ENCODE data around the gene LIF. TPM values are rescaled to one million over a fixed set of nuclear protein-coding genes. Genes with fewer than 3 reads are reported as not detected.
"Not testable (repeated sequence)": the region's sequence is repeated elsewhere in the genome, so short reads cannot be mapped to it uniquely, and the experiment has no call there.

The LIF gene
- total RNA-seq, 2 experiments from 2014 or later = 508 to 564 TPM

DNA sequence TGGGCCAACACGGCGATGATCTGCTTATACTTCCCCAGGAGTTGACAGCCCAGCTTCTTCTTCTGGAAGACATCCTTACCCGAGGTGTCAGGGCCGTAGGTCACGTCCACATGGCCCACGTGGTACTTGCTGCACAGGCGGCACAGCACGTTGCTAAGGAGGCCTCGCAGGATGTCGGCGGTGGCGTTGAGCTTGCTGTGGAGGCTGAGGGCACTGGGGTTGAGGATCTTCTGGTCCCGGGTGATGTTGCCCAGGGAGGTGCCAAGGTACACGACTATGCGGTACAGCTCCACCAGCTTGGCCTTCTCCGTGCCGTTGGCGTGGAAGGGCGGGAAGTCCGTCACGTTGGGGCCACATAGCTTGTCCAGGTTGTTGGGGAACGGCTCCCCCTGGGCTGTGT is 2.9 kb downstream of the LIF start:
- no peaks in the 10 kb centered on the region for H3K9me3 Mint-ChIP-seq
- peak overlapping the region; percentile 100 for H3K4me3 Mint-ChIP-seq
- ATAC-seq (ENCODE audit: low read depth) (no peak), DNase-seq (peak; percentile 53)
- H3K36me3 Mint-ChIP-seq = peaks cover 70% of the 10 kb centered on the region
- peak overlapping the region; percentile 99 for H3K27ac Mint-ChIP-seq
- POLR2A ChIA-PET = interaction anchor here (0.8 to 12.9 kb wide), 14 partner anchors 10 to 142 kb away, joined by 3 to 247 read pairs (median 60); partner anchors contain the start of gene OSM
- H3K27me3 Mint-ChIP-seq = no peaks in the 10 kb centered on the region
- H3K4me1 Mint-ChIP-seq = peaks cover 65% of the 10 kb centered on the region

DNA sequence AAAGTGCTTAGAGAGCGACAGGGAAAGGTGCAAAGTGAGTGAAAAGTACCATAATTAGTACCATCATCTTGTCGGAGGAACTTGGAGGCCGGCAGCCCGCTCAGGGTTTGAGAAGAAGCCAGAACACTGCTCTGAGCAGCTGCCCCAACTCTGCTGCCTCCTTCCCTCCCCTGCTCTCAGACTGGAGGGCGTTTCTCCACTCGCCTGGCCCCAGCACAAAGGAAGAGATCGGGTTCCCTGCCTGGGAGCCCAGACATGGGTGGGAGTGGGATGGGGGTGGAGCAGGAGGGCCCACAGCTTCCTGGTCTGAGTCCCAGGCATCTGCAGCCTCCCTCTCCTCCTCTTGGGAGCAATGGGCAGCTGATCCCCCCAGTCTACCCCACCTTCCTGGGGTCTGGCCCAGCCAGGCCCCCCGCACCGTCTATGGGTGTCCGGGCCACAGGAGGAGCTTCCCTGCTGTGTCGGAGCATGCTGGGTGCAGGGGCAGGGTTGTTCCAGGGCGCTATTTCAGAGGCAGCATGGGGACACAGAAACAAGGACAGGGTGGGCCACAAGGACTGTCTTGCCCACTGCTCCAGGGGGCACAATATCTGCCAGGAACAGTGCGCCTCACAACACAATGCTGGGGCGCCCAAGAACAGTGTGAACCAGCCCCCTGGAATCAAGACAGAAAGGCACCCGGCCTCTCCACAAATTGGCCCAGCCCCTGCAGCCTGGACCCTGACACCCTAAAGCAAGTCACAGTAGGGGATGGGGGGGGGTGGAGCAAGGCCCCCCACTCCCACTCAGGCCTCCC is 4.8 kb downstream of the LIF start:
- Mint-ChIP-seq H3K27ac (peak overlapping the region; percentile 99), H3K4me1 (peaks cover 61% of the 10 kb centered on the region), H3K9me3 (no peaks in the 10 kb centered on the region), H3K4me3 (peak overlapping the region; percentile 100), H3K27me3 (no peaks in the 10 kb centered on the region), H3K36me3 (peaks cover 72% of the 10 kb centered on the region)
- no peak for ATAC-seq (ENCODE audit: low read depth)
- no peak for DNase-seq
- POLR2A ChIA-PET = interaction anchor here (0.7 to 12.9 kb wide), 19 partner anchors 9 to 140 kb away, joined by 3 to 247 read pairs (median 9); partner anchors contain the start of gene OSM

DNA sequence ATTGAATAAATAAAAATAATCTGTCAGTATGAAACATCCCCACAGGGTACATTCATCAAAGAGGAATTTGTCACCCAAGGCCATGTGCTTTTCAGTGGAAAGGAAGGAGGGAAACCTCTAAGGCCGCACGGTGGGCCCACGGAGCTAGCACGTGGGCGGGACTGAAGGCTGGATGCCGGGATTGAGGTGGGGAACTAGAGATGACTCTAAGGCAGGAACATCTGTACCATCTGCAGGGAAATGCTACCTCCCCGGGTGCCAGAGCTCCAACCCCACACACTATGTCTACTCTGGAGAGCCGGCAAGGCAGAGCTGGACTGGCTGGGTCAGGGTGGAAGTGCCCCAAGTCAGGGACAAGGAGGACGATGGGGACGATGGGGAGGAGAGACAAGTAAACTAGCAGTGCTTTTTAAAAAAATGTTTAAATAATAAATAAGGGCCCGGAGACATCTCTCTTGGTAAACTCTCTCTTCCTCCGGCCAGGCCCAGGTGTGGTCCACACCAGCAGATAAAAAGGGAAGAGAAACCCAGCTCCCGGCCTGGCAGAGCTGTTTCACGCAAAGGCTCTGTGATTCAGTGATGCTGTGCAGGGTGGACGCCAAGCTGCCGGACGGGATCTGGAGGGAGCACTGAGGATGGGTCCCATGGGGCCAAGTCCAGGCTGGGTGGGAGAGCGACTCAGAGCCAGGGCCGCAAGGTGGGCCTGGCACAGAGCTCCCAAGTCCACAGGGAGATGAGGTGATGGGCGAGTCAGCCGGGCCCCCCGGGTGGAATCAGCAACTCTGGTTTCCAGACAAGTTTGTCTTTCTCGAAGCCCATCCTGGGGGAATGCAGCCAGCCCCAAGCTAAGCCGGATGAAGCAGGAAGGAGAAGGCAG is 5.8 kb downstream of the LIF start:
- no peaks in the 10 kb centered on the region for H3K9me3 Mint-ChIP-seq
- peaks cover 67% of the 10 kb centered on the region for H3K36me3 Mint-ChIP-seq
- ATAC-seq (ENCODE audit: low read depth) = no peak
- no peak for DNase-seq
- peak overlapping the region; percentile 100 for H3K4me3 Mint-ChIP-seq
- peaks cover 71% of the 10 kb centered on the region for H3K4me1 Mint-ChIP-seq
- POLR2A ChIA-PET = interaction anchor here (0.7 to 12.9 kb wide), 21 partner anchors 9 to 357 kb away, joined by 3 to 247 read pairs (median 9); partner anchors contain the start of genes MTMR3 and OSM
- no peaks in the 10 kb centered on the region for H3K27me3 Mint-ChIP-seq
- H3K27ac Mint-ChIP-seq = peak overlapping the region; percentile 99

DNA sequence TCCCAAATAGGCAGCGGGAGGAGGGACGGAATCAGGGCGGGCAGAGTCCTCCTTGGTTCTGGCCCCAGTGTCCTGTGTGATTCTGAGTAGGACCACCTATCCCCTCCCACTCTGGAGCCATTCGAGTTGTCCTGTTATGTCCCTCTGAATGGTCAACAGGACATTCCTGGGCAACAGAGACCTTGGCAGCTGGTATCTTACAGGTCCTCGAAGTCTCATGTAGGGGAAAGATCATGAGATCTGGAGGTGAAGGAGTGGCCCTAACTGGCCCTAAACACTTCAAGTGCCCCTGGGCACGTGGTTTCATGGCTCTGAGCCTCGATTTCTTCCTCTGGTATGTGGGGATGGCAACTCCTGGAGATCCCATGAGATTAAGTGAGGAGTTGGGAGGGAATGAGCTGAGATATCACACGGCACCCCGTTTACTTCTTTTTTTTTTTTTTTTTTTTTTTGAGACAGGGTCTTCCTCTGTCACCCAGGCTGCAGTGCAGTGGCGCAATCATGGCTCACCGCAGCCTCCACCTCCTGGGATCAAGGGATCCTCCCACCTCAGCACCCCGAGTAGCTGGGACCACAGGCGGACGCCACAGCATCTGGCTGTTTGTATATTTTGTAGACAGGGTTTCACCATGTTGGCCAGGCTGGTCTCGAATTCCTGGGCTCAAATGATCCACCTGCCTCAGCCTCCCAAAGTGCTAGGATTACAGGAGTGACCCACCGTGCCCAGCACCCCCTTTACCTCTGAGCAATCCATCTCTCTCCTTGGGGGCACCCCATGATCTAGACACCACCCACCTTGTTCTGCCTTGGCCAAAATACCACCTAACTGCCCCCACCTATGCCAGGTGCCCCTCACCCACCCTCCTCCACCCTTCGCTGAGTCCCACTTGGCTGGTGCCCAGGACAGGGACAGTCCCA is 6.8 kb downstream of the LIF start:
- Mint-ChIP-seq H3K4me1 (peaks cover 75% of the 10 kb centered on the region), H3K27ac (peak overlapping the region; percentile 81), H3K4me3 (peak overlapping the region; percentile 63), H3K27me3 (no peaks in the 10 kb centered on the region), H3K9me3 (no peaks in the 10 kb centered on the region), H3K36me3 (peaks cover 57% of the 10 kb centered on the region)
- DNase-seq (peak; percentile 48), ATAC-seq (ENCODE audit: low read depth) (peak; percentile 10)
- POLR2A ChIA-PET = interaction anchor here (0.7 to 12.9 kb wide), 26 partner anchors 8 to 356 kb away, joined by 3 to 247 read pairs (median 8); partner anchors contain the start of genes MTMR3 and OSM

DNA sequence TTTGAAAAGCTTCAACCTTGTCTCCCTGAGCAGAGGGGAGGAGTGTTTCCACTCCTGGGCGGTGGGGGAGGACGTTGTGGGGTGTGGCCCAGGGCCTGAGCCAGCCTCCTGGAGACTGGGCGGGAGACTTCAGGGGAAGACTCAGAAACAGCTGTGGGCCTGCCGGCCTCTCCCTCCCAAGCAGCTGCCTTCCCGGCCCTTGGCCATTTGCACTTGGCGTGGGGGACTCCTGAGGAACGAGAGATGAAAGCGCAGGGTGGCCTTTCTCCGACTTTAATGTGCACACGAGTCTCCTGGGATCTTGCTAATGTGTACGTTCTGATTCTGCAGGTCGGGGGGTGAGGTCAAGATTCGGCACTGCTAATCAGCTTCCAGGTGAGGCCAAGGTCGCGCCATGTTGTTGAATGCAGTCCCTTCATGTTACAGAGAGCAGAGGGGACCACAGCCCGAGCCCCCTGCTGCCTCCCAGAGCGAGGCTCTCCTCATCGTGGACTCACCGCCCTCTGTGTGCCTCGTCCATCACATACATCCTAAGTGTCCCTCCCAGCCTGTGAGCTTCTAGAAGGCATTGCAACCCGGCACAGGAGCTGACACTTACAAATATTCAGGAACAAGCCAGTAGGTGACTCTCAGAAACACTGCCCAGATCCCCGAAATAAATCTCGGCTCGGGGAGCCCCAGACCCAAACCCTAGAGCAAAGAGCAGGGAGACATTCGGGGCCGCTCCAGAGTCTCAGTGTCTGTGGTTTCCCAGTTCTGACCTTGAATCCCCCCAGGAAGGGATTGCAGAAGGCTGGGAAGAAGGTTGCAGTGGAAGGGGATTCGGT is 7.7 kb downstream of the LIF start:
- DNase-seq (peak; percentile 67), ATAC-seq (ENCODE audit: low read depth) (peak; percentile 38)
- POLR2A ChIA-PET = interaction anchor here (0.6 to 12.9 kb wide), 29 partner anchors 7 to 356 kb away, joined by 3 to 247 read pairs (median 6); partner anchors contain the start of genes LIF, MTMR3 and OSM
- peaks cover 69% of the 10 kb centered on the region for H3K4me1 Mint-ChIP-seq
- no peaks in the 10 kb centered on the region for H3K9me3 Mint-ChIP-seq
- no peaks in the 10 kb centered on the region for H3K27me3 Mint-ChIP-seq
- H3K4me3 Mint-ChIP-seq = peak overlapping the region; percentile 34
- H3K36me3 Mint-ChIP-seq = peaks cover 48% of the 10 kb centered on the region
- H3K27ac Mint-ChIP-seq = peak overlapping the region; percentile 81

DNA sequence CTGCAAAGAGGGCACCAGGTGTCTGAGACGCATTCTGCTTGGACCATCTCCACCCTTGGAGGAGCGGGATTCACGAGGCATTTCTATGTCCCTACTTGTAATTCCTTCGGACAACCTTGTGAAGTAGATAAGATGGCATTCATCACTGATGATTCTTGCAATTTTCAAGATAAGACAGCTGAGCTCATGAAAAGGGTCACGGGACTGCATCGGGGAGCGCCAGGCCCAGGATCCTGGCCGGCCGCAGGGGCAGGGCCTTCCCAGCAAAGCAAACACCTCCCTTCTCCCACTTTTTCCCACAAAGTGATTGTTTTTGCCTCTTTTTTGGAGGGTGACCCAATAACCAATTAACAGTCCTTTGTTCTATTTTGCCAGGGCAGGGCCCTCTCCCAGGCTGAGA is 8.4 kb downstream of the LIF start:
- POLR2A ChIA-PET = interaction anchor here (0.6 to 12.9 kb wide), 24 partner anchors 8 to 156 kb away, joined by 3 to 247 read pairs (median 5); partner anchors contain the start of genes LIF and OSM
- H3K9me3 Mint-ChIP-seq = no peaks in the 10 kb centered on the region
- H3K27me3 Mint-ChIP-seq = no peaks in the 10 kb centered on the region
- no peak for ATAC-seq (ENCODE audit: low read depth)
- no peak for DNase-seq
- peaks cover 41% of the 10 kb centered on the region for H3K36me3 Mint-ChIP-seq
- H3K4me3 Mint-ChIP-seq = no peak overlapping the region
- peak overlapping the region; percentile 81 for H3K27ac Mint-ChIP-seq
- peaks cover 65% of the 10 kb centered on the region for H3K4me1 Mint-ChIP-seq

DNA sequence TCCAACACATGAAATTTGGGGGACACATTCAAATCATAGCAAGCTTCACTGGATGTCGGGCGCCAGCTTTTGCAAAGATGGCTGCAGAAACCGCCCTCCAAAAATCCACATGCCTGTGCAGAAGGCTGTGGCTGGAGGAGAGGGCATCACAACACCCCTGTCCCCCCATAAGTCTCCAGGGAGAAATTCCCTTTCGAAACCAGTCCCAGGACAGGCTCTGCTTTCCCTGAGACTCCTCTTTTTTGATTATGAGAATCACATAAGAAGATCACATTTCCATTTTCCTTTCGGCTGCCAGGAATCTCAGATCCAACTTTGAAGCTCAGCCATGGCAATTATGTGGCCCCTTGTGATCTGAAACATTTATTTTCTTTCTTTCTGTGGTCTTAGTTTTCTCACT is 9.7 kb downstream of the LIF start:
- Mint-ChIP-seq H3K27ac (peak overlapping the region; percentile 77), H3K4me3 (no peak overlapping the region), H3K9me3 (no peaks in the 10 kb centered on the region), H3K4me1 (peaks cover 57% of the 10 kb centered on the region), H3K27me3 (no peaks in the 10 kb centered on the region), H3K36me3 (peaks cover 28% of the 10 kb centered on the region)
- DNase-seq = no peak
- POLR2A ChIA-PET = interaction anchor here (0.7 to 12.9 kb wide), 13 partner anchors 9 to 130 kb away, joined by 3 to 247 read pairs (median 12); partner anchors contain the start of gene LIF
- ATAC-seq (ENCODE audit: low read depth) = no peak

DNA sequence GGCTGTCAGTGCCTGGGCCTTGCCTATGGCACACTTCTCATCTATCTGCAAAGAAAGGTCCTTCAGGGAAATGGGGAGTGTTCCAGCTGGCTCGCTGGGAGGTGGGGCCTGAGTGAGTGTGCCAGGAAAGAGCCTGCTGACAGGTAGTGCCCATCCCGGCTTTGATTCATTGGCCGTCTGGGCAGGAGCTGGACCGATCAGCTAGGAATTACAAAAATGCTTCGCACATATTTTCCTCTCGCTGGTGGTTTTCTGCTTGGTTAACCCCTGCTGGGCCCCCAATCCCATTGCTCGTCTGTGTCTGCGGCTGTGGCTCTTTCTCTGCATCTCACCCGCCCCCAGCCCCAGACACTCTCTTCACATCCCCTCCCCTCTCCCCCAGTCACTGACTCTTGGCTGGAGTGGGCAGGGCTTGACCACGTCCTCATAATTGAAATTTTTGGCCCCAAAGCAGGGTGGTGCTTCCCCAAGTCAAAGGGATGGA is 10.8 kb downstream of the LIF start:
- H3K36me3 Mint-ChIP-seq = peaks cover 18% of the 10 kb centered on the region
- H3K27me3 Mint-ChIP-seq = no peaks in the 10 kb centered on the region
- DNase-seq (no peak), ATAC-seq (ENCODE audit: low read depth) (no peak)
- peak overlapping the region; percentile 74 for H3K27ac Mint-ChIP-seq
- POLR2A ChIA-PET = interaction anchor here (0.6 to 12.9 kb wide), 6 partner anchors 11 to 129 kb away, joined by 3 to 247 read pairs (median 128); no protein-coding TSS in a partner anchor
- H3K9me3 Mint-ChIP-seq = no peaks in the 10 kb centered on the region
- H3K4me1 Mint-ChIP-seq = peaks cover 57% of the 10 kb centered on the region
- no peak overlapping the region for H3K4me3 Mint-ChIP-seq

DNA sequence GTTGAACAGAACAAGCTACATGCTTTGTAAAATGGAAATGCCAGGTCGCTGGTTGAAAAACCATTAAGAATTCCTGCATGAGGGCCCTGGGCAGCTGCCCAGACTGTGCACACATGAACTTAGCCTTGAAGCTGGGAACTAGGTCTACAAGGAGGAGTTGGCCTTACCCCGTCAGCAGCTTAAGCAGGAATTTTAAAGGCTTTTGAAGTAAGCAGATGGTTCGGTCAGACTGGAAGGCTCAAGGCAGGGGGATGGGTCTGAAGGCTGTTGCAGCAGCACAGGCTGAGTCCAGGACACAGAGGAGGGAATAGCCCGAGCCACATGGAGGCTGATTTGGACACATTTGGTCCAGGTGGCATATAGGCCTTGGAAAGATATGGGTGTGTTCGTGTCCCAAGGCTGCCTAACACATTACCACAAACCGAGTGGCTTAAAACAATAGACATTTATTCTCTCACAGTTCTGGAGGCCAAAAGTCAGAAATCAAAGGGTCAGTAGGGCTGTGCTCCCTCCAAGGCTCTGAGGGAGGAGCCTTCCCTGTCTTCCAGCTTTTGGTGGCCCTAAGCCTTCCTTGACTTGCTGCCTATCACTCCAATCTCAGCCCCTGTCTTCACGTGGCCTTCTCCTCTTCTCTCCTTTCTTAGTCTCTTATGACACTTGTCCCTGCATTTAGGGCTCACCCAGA is 11.6 kb downstream of the LIF start:
- POLR2A ChIA-PET = interaction anchor here (0.5 to 12.9 kb wide), 7 partner anchors 11 to 126 kb away, joined by 3 to 247 read pairs (median 3); partner anchors contain the start of gene LIF
- H3K27me3 Mint-ChIP-seq = no peaks in the 10 kb centered on the region

DNA sequence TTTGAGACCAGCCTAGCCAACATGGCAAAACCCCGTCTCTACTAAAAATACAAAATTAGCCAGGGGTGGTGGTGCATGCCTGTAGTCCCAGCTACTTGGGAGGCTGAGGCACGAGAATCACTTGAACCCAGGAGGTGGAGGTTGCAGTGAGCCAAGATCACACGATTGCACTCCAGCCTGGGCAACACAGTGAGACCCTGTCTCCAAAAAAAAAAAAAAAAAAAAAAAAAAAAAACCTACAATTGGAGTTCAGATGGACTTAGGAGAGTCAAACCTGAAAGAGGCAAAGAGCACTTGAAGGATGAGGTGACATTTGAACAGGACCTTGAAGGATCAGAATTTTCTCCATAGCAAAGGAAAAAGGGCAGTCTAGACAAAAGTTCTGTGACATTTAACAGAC is 12.2 kb downstream of the LIF start:
- H3K4me1 Mint-ChIP-seq = peaks cover 51% of the 10 kb centered on the region
- not testable (repeated sequence) for H3K27me3 Mint-ChIP-seq; H3K4me3 Mint-ChIP-seq; H3K9me3 Mint-ChIP-seq; DNase-seq; H3K27ac Mint-ChIP-seq; H3K36me3 Mint-ChIP-seq; ATAC-seq (ENCODE audit: low read depth)
- POLR2A ChIA-PET = interaction anchor here (0.5 to 12.9 kb wide), 8 partner anchors 9 to 126 kb away, joined by 3 to 247 read pairs (median 5); no protein-coding TSS in a partner anchor

More for the DNA sequence above, 11.6 kb downstream of the LIF start:
- peaks cover 2% of the 10 kb centered on the region for H3K9me3 Mint-ChIP-seq
- no peak for DNase-seq
- H3K27ac Mint-ChIP-seq = peak overlapping the region; percentile 74
- no peak overlapping the region for H3K4me3 Mint-ChIP-seq
- ATAC-seq (ENCODE audit: low read depth) = no peak
- peaks cover 54% of the 10 kb centered on the region for H3K4me1 Mint-ChIP-seq
- H3K36me3 Mint-ChIP-seq = peaks cover 13% of the 10 kb centered on the region

DNA sequence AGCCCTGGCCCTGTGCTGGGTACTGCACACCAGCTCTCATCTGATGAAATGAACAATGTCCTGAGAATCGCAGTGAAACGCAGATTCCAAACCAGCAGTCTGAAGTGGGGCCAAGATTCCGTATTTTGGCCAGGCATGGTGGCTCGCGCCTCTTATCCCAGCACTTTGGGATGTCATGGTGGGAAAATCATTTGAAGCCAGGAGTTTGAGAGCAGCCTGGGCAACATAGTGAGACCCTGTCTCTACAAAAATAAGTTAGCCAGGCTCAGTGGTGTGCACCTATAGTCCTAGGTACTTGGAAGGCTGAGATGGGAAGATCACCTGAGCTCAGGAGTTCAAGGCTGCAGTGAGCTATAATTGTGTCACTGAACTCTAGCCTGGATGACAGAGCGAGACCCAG is 13.0 kb downstream of the LIF start:
- H3K27me3 Mint-ChIP-seq = no peaks in the 10 kb centered on the region
- POLR2A ChIA-PET = interaction anchor here (1.0 to 1.9 kb wide), 4 partner anchors 9 to 126 kb away, joined by 3 to 9 read pairs (median 4); no protein-coding TSS in a partner anchor
- H3K36me3 Mint-ChIP-seq = peaks cover 4% of the 10 kb centered on the region
- ATAC-seq (ENCODE audit: low read depth) (no peak), DNase-seq (no peak)
- H3K9me3 Mint-ChIP-seq = peaks cover 2% of the 10 kb centered on the region
- no peak overlapping the region for H3K4me3 Mint-ChIP-seq
- no peak overlapping the region for H3K27ac Mint-ChIP-seq
- peaks cover 49% of the 10 kb centered on the region for H3K4me1 Mint-ChIP-seq
